Heart left ventricle (tissue), 13 donors: Measurements from ENCODE around the gene TNFSF18.

Experiments used
- POLR2A ChIP-seq, 2 donors: fragments of 450-650 bp; IDR thresholded peaks; one replicate each; pipeline ENCODE4 v1.6.1; 2017; ENCODE audit warnings: antibody characterized with exemption in 2 of 2, mild to moderate bottlenecking in 2 of 2, moderate library complexity in 2 of 2
- TF ChIP-seq, protein P1 (sequence below), 12 donors: fragments of 200-600 bp; sonication (generic) in 4 of 12; IDR thresholded peaks; one replicate each; pipeline versions ENCODE4 v1.5.0 to v1.8.0; 2018 to 2022; ENCODE audit warnings: antibody characterized with exemption in 12 of 12, mild to moderate bottlenecking in 5 of 12
- donor health status: ischemic (EF 13 %, LVEDD 7.1; RV severe dilation, severe dysfunction).
- donor health status: DM: no; HTN: yes; CAD: no.
- donor health status: DM: no; HTN: no; CAD: no.
- donor health status: ischemic (EF 25% LVEDD 6.9; RV normal size, moderate dysfunction).
- donor health status: ischemic (EF 25% LVEDD 5.7; RV mildly dilated, moderate dysfunction).
- donor health status: ischemic (EF 35%, LVEDD 5.7; RV mildly dilated, moderate dysfunction).
- donor health status: nonischemic (EF 11% LVEDD 7.7; RV severe dilation, severe dysfunction).
- donor health status: DM: yes; HTN: yes; CAD: no.
- donor health status: PGD.
- donor health status: ischemic (EF 29% LVEDD 5.4; RV normal size, mild dysfunction).
- donor health status: nonischemic (EF 23%, LVEDD 6.1; RV moderate dilation, normal function).

DNA sequence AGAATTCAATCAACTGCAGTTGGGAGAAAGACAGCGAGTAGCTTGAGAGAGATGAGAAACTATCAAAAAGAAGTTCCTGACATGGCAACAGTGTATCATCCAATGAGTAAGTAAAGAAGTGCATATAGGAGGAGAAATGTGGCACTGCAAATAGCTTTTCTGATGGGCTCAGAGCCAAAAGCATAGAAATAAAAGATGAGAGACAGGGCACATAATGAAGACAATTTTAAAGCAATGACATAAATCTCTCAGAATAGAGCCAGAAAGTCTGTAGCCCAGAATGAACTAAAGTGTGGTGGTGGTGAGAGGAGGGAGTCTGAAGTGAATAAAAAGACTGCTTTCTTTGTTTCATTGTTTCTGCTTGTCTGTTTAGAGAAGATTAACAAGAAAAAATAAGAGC lies 34.3 kb downstream of the TNFSF18 start:
- TF ChIP-seq, protein P1, sequence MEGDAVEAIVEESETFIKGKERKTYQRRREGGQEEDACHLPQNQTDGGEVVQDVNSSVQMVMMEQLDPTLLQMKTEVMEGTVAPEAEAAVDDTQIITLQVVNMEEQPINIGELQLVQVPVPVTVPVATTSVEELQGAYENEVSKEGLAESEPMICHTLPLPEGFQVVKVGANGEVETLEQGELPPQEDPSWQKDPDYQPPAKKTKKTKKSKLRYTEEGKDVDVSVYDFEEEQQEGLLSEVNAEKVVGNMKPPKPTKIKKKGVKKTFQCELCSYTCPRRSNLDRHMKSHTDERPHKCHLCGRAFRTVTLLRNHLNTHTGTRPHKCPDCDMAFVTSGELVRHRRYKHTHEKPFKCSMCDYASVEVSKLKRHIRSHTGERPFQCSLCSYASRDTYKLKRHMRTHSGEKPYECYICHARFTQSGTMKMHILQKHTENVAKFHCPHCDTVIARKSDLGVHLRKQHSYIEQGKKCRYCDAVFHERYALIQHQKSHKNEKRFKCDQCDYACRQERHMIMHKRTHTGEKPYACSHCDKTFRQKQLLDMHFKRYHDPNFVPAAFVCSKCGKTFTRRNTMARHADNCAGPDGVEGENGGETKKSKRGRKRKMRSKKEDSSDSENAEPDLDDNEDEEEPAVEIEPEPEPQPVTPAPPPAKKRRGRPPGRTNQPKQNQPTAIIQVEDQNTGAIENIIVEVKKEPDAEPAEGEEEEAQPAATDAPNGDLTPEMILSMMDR (IDR thresholded peaks at IDR 0.05) = no peak
- TF ChIP-seq POLR2A (IDR thresholded peaks at IDR 0.05) = no peak
